Esophagus (tissue), 2 donors: Measurements from ENCODE around the gene B4GALT4. TPM values are rescaled to one million over a fixed set of nuclear protein-coding genes. Genes with fewer than 3 reads are reported as not detected.

Source experiments
- H3K27ac ChIP-seq, 2 donors: one replicate each; pipeline ENCODE4 v1.5.1; 2013; ENCODE audit warnings: low read depth in 2 of 2, mild to moderate bottlenecking in 2 of 2, inconsistent platforms in 1 of 2, low read length in 1 of 2, moderate library complexity in 1 of 2
- H3K27me3 ChIP-seq, 2 donors: one replicate each; pipeline ENCODE4 v1.6.1; 2013; ENCODE audit warnings: low read length in 2 of 2, control low read depth in 1 of 2, mild to moderate bottlenecking in 1 of 2; ENCODE audit not compliant: insufficient read depth in 2 of 2, control insufficient read depth in 1 of 2
- H3K36me3 ChIP-seq, 2 donors: one replicate each; pipeline ENCODE4 v1.6.1; 2013; ENCODE audit warnings: low read length in 1 of 2; ENCODE audit not compliant: control insufficient read depth in 2 of 2, insufficient read depth in 2 of 2
- H3K4me1 ChIP-seq, 2 donors: one replicate each; pipeline ENCODE4 v1.6.1; 2013; ENCODE audit warnings: low read length in 1 of 2; ENCODE audit not compliant: control insufficient read depth in 2 of 2, insufficient read depth in 2 of 2
- H3K4me3 ChIP-seq, 2 donors: one replicate each; pipeline ENCODE4 v1.5.1; 2013; ENCODE audit warnings: low read length in 2 of 2, mild to moderate bottlenecking in 2 of 2, low read depth in 1 of 2, moderate library complexity in 1 of 2
- H3K9me3 ChIP-seq, 2 donors: one replicate each; pipeline ENCODE4 v1.6.1; 2013; ENCODE audit warnings: mild to moderate bottlenecking in 2 of 2, low read depth in 1 of 2, low read length in 1 of 2, moderate library complexity in 1 of 2; ENCODE audit not compliant: control insufficient read depth in 2 of 2, insufficient read depth in 1 of 2
- WGBS, 2 donors: extraction: QIAGEN DNeasy Blood & Tissue Kit; methylation state at CpG; one replicate each; pipeline ENCODE4 v1.1.7; 2013; 5-methylcytosine and 5-hydroxymethylcytosine counted together
- polyA plus RNA-seq, 2 donors: library from polyadenylated mRNA; stranded (reverse); fragments of 200-250 nt; gene quantifications; one replicate each; pipeline ENCODE4 v1.2.3, GENCODE V29; 2013
- donor health status: healthy with polysubstance abuse.
- donor health status: Bipolar disorder and iron deficiency.

The B4GALT4 gene
- polyA plus RNA-seq, 2 donors = 16.5 to 18.4 TPM

GRCh38 chr3:119211193-119211592, 29.5 kb downstream of the B4GALT4 start:
- H3K27me3 ChIP-seq = no peaks in the 10 kb centered on the region
- WGBS, 2 donors = 27 to 38% methylated on average over 4 of the region's 4 CpGs
- no peaks in the 10 kb centered on the region for H3K9me3 ChIP-seq
- no peak overlapping the region for H3K27ac ChIP-seq
- H3K4me3 ChIP-seq = no peak overlapping the region
- H3K36me3 ChIP-seq = peaks cover 13 to 20% of the 10 kb centered on the region in 2 donors
- no peaks in the 10 kb centered on the region for H3K4me1 ChIP-seq

GRCh38 chr3:119207512-119207875, 33.2 kb downstream of the B4GALT4 start:
- Histone ChIP-seq H3K9me3 (no peaks in the 10 kb centered on the region), H3K36me3 (peaks cover 5 to 7% of the 10 kb centered on the region in 2 donors), H3K4me1 (no peaks in the 10 kb centered on the region), H3K27me3 (no peaks in the 10 kb centered on the region), H3K4me3 (no peak overlapping the region), H3K27ac (no peak overlapping the region)
- 80 to 84% methylated on average over 3 of the region's 3 CpGs for WGBS, 2 donors

- no peak overlapping the region for H3K4me3 ChIP-seq
- no peaks in the 10 kb centered on the region for H3K27me3 ChIP-seq
- no peaks in the 10 kb centered on the region for H3K9me3 ChIP-seq
- peak overlapping the region; percentile 37 to 77 for H3K27ac ChIP-seq
- 50 to 52% methylated on average over 4 of the region's 4 CpGs for WGBS, 2 donors
- H3K4me1 ChIP-seq = no peaks in the 10 kb centered on the region
- H3K36me3 ChIP-seq = peaks cover 2 to 6% of the 10 kb centered on the region in 2 donors
Observed at GRCh38 chr3:119206611-119207511, 33.8 kb downstream of the B4GALT4 start.

- no peaks in the 10 kb centered on the region for H3K4me1 ChIP-seq
- WGBS, 2 donors = 68 to 73% methylated on average over 5 of the region's 5 CpGs
Observed at GRCh38 chr3:119205685-119206084, 35.0 kb downstream of the B4GALT4 start.

GRCh38 chr3:119205209-119205608, 35.5 kb downstream of the B4GALT4 start:
- Histone ChIP-seq H3K27ac (no peak overlapping the region), H3K27me3 (no peaks in the 10 kb centered on the region), H3K4me1 (no peaks in the 10 kb centered on the region), H3K36me3 (peaks cover 0 to 2% of the 10 kb centered on the region in 2 donors), H3K4me3 (no peak overlapping the region), H3K9me3 (no peaks in the 10 kb centered on the region)
- WGBS, 2 donors = 47 to 51% methylated on average over 8 of the region's 8 CpGs

More at GRCh38 chr3:119205685-119206084, 35.0 kb downstream of the B4GALT4 start:
- Histone ChIP-seq H3K9me3 (no peaks in the 10 kb centered on the region), H3K27ac (no peak overlapping the region), H3K36me3 (peaks cover 0 to 2% of the 10 kb centered on the region in 2 donors), H3K27me3 (no peaks in the 10 kb centered on the region), H3K4me3 (no peak overlapping the region)

GRCh38 chr3:119195911-119196310, 44.8 kb downstream of the B4GALT4 start:
- Histone ChIP-seq H3K4me3 (no peak overlapping the region), H3K4me1 (no peaks in the 10 kb centered on the region), H3K27ac (no peak overlapping the region), H3K27me3 (no peaks in the 10 kb centered on the region), H3K36me3 (no peaks in the 10 kb centered on the region), H3K9me3 (no peaks in the 10 kb centered on the region)
- 71 to 76% methylated on average over 1 of the region's 1 CpG for WGBS, 2 donors

GRCh38 chr3:119195151-119195476, 45.6 kb downstream of the B4GALT4 start:
- WGBS, 2 donors = 70 to 90% methylated on average over 1 of the region's 1 CpG
- Histone ChIP-seq H3K4me1 (no peaks in the 10 kb centered on the region), H3K4me3 (no peak overlapping the region), H3K9me3 (no peaks in the 10 kb centered on the region), H3K27me3 (no peaks in the 10 kb centered on the region), H3K27ac (no peak overlapping the region), H3K36me3 (no peaks in the 10 kb centered on the region)

GRCh38 chr3:119194237-119195150, 46.2 kb downstream of the B4GALT4 start:
- H3K27ac ChIP-seq = no peak overlapping the region
- H3K9me3 ChIP-seq = no peaks in the 10 kb centered on the region
- no peaks in the 10 kb centered on the region for H3K4me1 ChIP-seq
- 78 to 85% methylated on average over 7 of the region's 7 CpGs for WGBS, 2 donors
- H3K27me3 ChIP-seq = no peaks in the 10 kb centered on the region
- no peak overlapping the region for H3K4me3 ChIP-seq
- H3K36me3 ChIP-seq = no peaks in the 10 kb centered on the region

- Histone ChIP-seq H3K4me3 (no peak overlapping the region), H3K36me3 (no peaks in the 10 kb centered on the region), H3K4me1 (no peaks in the 10 kb centered on the region), H3K27me3 (no peaks in the 10 kb centered on the region), H3K9me3 (no peaks in the 10 kb centered on the region), H3K27ac (no peak overlapping the region)
- WGBS, 2 donors = 73 to 86% methylated on average over 1 of the region's 1 CpG
Observed at GRCh38 chr3:119191800-119192199, 48.9 kb downstream of the B4GALT4 start.
